Upper lobe of right lung (tissue), 1 donor: Measurements from ENCODE around the gene UBL7. TPM values are rescaled to one million over a fixed set of nuclear protein-coding genes. Genes with fewer than 3 reads are reported as not detected.

ENCODE experiments used
- ATAC-seq: fragments of 200-7000 bp; cut with Tn5 transposase; one replicate; pipeline ENCODE4 v1.9.1; 2020; ENCODE audit warnings: mild to moderate bottlenecking, moderate library complexity
- DNase-seq: peaks from one replicate; pipeline ENCODE4 v3.0.0-alpha.2; 2020
- H3K27ac ChIP-seq: fragments of 200-600 bp; one replicate; pipeline ENCODE4 v1.8.0; 2022
- H3K27me3 ChIP-seq: fragments of 200-600 bp; one replicate; pipeline ENCODE4 v1.8.0; 2022; ENCODE audit warnings: mild to moderate bottlenecking
- H3K36me3 ChIP-seq: fragments of 200-600 bp; one replicate; pipeline ENCODE4 v1.8.0; 2022
- H3K4me1 ChIP-seq: fragments of 200-600 bp; one replicate; pipeline ENCODE4 v1.8.0; 2022
- H3K4me3 ChIP-seq: fragments of 200-600 bp; one replicate; pipeline ENCODE4 v1.8.0; 2022; ENCODE audit warnings: mild to moderate bottlenecking
- H3K9me3 ChIP-seq: fragments of 200-600 bp; one replicate; pipeline ENCODE4 v1.8.0; 2022
- CTCF ChIP-seq: fragments of 200-600 bp; IDR thresholded peaks from one replicate; pipeline ENCODE4 v1.8.0; 2022; ENCODE audit warnings: antibody characterized with exemption
- intact Hi-C: fragments of 100-400 bp; cut with DNase I; formaldehyde crosslinking; loops from one replicate; pipeline ENCODE4 v1.11.0; 2022
- total RNA-seq: library from RNA; stranded (reverse); fragmentation: NEBNext Ultra II Directional; extraction: Animal tissue kit (Norgen Biotek cat#: 25700); gene quantifications from one replicate; pipeline ENCODE4 v1.2.1, GENCODE V29; 2021
- donor health status: DM: no; HTN: yes; CAD: no; lungs with severe emphysema.

UBL7 gene
- total RNA-seq, 1 donor from 2014 or later, result 40.8 TPM

- H3K27me3 ChIP-seq, result no peaks in the 10 kb centered on the region
- TF ChIP-seq CTCF, result no peak
- intact Hi-C loops, result no loop called here
- H3K36me3 ChIP-seq, result peaks cover 13% of the 10 kb centered on the region
- H3K27ac ChIP-seq, result no peak overlapping the region
- H3K9me3 ChIP-seq, result no peaks in the 10 kb centered on the region
- H3K4me3 ChIP-seq, result no peak overlapping the region
- ATAC-seq (no peak), DNase-seq (peak; percentile 31)
- H3K4me1 ChIP-seq, result peaks cover 6% of the 10 kb centered on the region
These were observed 19.6 kb downstream of the UBL7 start for GRCh38 chr15:74441248-74441941.

- DNase-seq (peak; percentile 81), ATAC-seq (peak; percentile 81)
- intact Hi-C loops, result loop anchor here (2.0 kb wide), 1 partner anchor 56 kb away; no protein-coding TSS in a partner anchor
- Histone ChIP-seq H3K36me3 (no peaks in the 10 kb centered on the region), H3K4me1 (peaks cover 6% of the 10 kb centered on the region), H3K27me3 (no peaks in the 10 kb centered on the region), H3K27ac (no peak overlapping the region), H3K4me3 (no peak overlapping the region), H3K9me3 (no peaks in the 10 kb centered on the region)
- TF ChIP-seq CTCF, result peak; percentile 91
These were observed 22.1 kb downstream of the UBL7 start for GRCh38 chr15:74438721-74439316.

- Histone ChIP-seq H3K27me3 (no peaks in the 10 kb centered on the region), H3K27ac (no peak overlapping the region), H3K36me3 (no peaks in the 10 kb centered on the region), H3K4me3 (no peak overlapping the region), H3K4me1 (peaks cover 6% of the 10 kb centered on the region), H3K9me3 (no peaks in the 10 kb centered on the region)
- ATAC-seq (no peak), DNase-seq (no peak)
- TF ChIP-seq CTCF, result no peak
- intact Hi-C loops, result loop anchor here (2.0 kb wide), 1 partner anchor 55 kb away; no protein-coding TSS in a partner anchor
These were observed 22.8 kb downstream of the UBL7 start for GRCh38 chr15:74438206-74438605.

- peaks cover 2% of the 10 kb centered on the region for H3K27me3 ChIP-seq
- peak overlapping the region; percentile 79 for H3K4me3 ChIP-seq
- H3K36me3 ChIP-seq, result no peaks in the 10 kb centered on the region
- H3K4me1 ChIP-seq, result peaks cover 12% of the 10 kb centered on the region
- TF ChIP-seq CTCF, result no peak
- H3K9me3 ChIP-seq, result no peaks in the 10 kb centered on the region
- ATAC-seq (peak; percentile 1), DNase-seq (no peak)
- intact Hi-C loops, result no loop called here
- peak overlapping the region; percentile 55 for H3K27ac ChIP-seq
These were observed 26.5 kb downstream of the UBL7 start for GRCh38 chr15:74434263-74435136.

GRCh38 chr15:74433592-74434262 lies 27.2 kb downstream of the UBL7 start, which contains the start of gene SEMA7A:
Gene SEMA7A (minus strand): TSS chr15:74433958. CDS start chr15:74433918, 40 bp downstream.
- DNase-seq, result peak; percentile 92
- Histone ChIP-seq H3K9me3 (no peaks in the 10 kb centered on the region), H3K27ac (peak within 1 kb of the TSS; percentile 55), H3K4me1 (peaks cover 17% of the 10 kb centered on the region), H3K36me3 (no peaks in the 10 kb centered on the region), H3K27me3 (peaks cover 3% of the 10 kb centered on the region), H3K4me3 (peak within 1 kb of the TSS; percentile 79)
- no peak for TF ChIP-seq CTCF
- intact Hi-C loops, result no loop called here
- ATAC-seq, result peak; percentile 93
